Activated CD4-positive, alpha-beta T cell treated with anti-CD3 and anti-CD28 coated beads, Interleukin-2, Interleukin-4, amounts not matched to agents 100 ng/mL and 50 ng/mL, durations not matched to agents 16 hours and 8 hours (primary cell): ENCODE results near the gene MUC5AC.
"Not testable (repeated sequence)": the region's sequence is repeated elsewhere in the genome, so short reads cannot be mapped to it uniquely, and the experiment has no call there.

Experiments used
- DNase-seq: peaks from one replicate; pipeline ENCODE4 v3.0.0-alpha.2; 2020; ENCODE audit warnings: low spot score

The MUC5AC gene

GRCh38 chr11:1162491-1163311, 4.9 kb downstream of the MUC5AC start:
- DNase-seq: no peak

- no peak for DNase-seq
These were observed 5.7 kb downstream of the MUC5AC start for GRCh38 chr11:1163321-1163910.

- no peak for DNase-seq
These were observed 6.4 kb downstream of the MUC5AC start for GRCh38 chr11:1163911-1164735.

GRCh38 chr11:1164779-1165255, 7.1 kb downstream of the MUC5AC start:
- not testable (repeated sequence) for DNase-seq

GRCh38 chr11:1165256-1166041, 7.7 kb downstream of the MUC5AC start:
- no peak for DNase-seq

GRCh38 chr11:1167256-1167655, 9.5 kb downstream of the MUC5AC start:
- DNase-seq: no peak

- DNase-seq: no peak
These were observed 10.0 kb downstream of the MUC5AC start for GRCh38 chr11:1167751-1168231.

- DNase-seq: no peak
These were observed 10.5 kb downstream of the MUC5AC start for GRCh38 chr11:1168256-1168655.

- DNase-seq: no peak
These were observed 11.0 kb downstream of the MUC5AC start for GRCh38 chr11:1168721-1169161.

- DNase-seq: no peak
These were observed 13.7 kb downstream of the MUC5AC start for GRCh38 chr11:1171223-1171984.

- DNase-seq: no peak
These were observed 14.4 kb downstream of the MUC5AC start for GRCh38 chr11:1171985-1172728.

- no peak for DNase-seq
These were observed 15.0 kb downstream of the MUC5AC start for GRCh38 chr11:1172729-1173117.

GRCh38 chr11:1173396-1173795, 15.6 kb downstream of the MUC5AC start:
- DNase-seq: not testable (repeated sequence)

- no peak for DNase-seq
These were observed 17.0 kb downstream of the MUC5AC start for GRCh38 chr11:1174441-1175370.

- no peak for DNase-seq
These were observed 17.9 kb downstream of the MUC5AC start for GRCh38 chr11:1175461-1176223.

GRCh38 chr11:1176224-1177019, 18.7 kb downstream of the MUC5AC start:
- DNase-seq: no peak

GRCh38 chr11:1177020-1177770, 19.4 kb downstream of the MUC5AC start:
- no peak for DNase-seq
